Lung (tissue), 12 donors: ENCODE data around the gene TSPAN14. TPM values are rescaled to one million over a fixed set of nuclear protein-coding genes. Genes with fewer than 3 reads are reported as not detected.

ENCODE experiments used
- ATAC-seq: fragments of 200-7000 bp; cut with Tn5 transposase; one replicate; pipeline ENCODE4 v1.9.1; 2020; ENCODE audit warnings: moderate number of reproducible peaks; ENCODE audit not compliant: insufficient read depth, low FRiP score
- DNase-seq, 3 donors: peaks; one replicate each; pipeline ENCODE4 v3.0.0-alpha.2; 2013 to 2017
- H3K27ac ChIP-seq, 2 donors: one replicate each; pipeline ENCODE4 v1.5.1; 2013; ENCODE audit warnings: mild to moderate bottlenecking in 2 of 2, moderate library complexity in 2 of 2, control low read depth in 1 of 2, inconsistent platforms in 1 of 2, low read depth in 1 of 2, low read length in 1 of 2
- H3K27me3 ChIP-seq, 3 donors: one replicate each; pipeline ENCODE4 v1.5.1; 2013; ENCODE audit warnings: low read length in 2 of 3; ENCODE audit not compliant: control insufficient read depth in 3 of 3, insufficient read depth in 3 of 3
- H3K36me3 ChIP-seq, 4 donors: one replicate each; pipeline ENCODE4 v1.5.1; 2013; ENCODE audit warnings: low read length in 4 of 4, mild to moderate bottlenecking in 1 of 4, moderate library complexity in 1 of 4; ENCODE audit not compliant: control insufficient read depth in 4 of 4, insufficient read depth in 4 of 4
- H3K4me1 ChIP-seq, 5 donors: one replicate each; pipeline ENCODE4 v1.5.1; 2013; ENCODE audit warnings: low read length in 5 of 5, mild to moderate bottlenecking in 2 of 5, moderate library complexity in 1 of 5; ENCODE audit not compliant: control insufficient read depth in 5 of 5, insufficient read depth in 5 of 5
- H3K4me3 ChIP-seq: one replicate; pipeline ENCODE4 v1.5.1; 2013; ENCODE audit warnings: mild to moderate bottlenecking, control low read depth, moderate library complexity
- H3K9ac ChIP-seq, 2 donors: one replicate each; pipeline ENCODE4 v1.5.1; 2013; ENCODE audit warnings: low read length in 2 of 2, control low read depth in 1 of 2; ENCODE audit not compliant: insufficient read depth in 1 of 2
- H3K9me3 ChIP-seq, 4 donors: one replicate each; pipeline ENCODE4 v1.5.1; 2013; ENCODE audit warnings: low read length in 3 of 4, mild to moderate bottlenecking in 1 of 4, moderate library complexity in 1 of 4; ENCODE audit not compliant: control insufficient read depth in 4 of 4, insufficient read depth in 3 of 4
- WGBS, 2 donors: extraction: QIAGEN DNeasy Blood & Tissue Kit; methylation state at CpG; one replicate each; pipeline ENCODE4 v1.1.7; 2013; 5-methylcytosine and 5-hydroxymethylcytosine counted together
- polyA plus RNA-seq, 2 donors: library from polyadenylated mRNA; stranded (reverse); fragments of 200-250 nt; gene quantifications; one replicate each; pipeline ENCODE4 v1.2.1, GENCODE V29; 2013
- total RNA-seq, 2 donors: library from RNA; depleted of rRNA in 1 of 2; stranded (reverse); fragments of >200 nt in 1 of 2; gene quantifications; one replicate each; pipeline ENCODE4 v1.2.1, GENCODE V29; 2014 to 2021
- TF ChIP-seq, protein P1 (sequence below): IDR thresholded peaks from 2 replicates; pipeline ENCODE4 v1.5.1; 2012; ENCODE audit warnings: mild to moderate bottlenecking; ENCODE audit errors: control extremely low read depth, extremely low read depth
- donor health status: control.
- donor health status: control.
- donor health status: Bipolar disorder and iron deficiency.
- donor health status: healthy.
- donor health status: DM: yes; HTN: yes; CAD: no.

TSPAN14 gene
- total and polyA plus RNA-seq, 4 donors: 40.9 to 187 (median 116) TPM

DNA sequence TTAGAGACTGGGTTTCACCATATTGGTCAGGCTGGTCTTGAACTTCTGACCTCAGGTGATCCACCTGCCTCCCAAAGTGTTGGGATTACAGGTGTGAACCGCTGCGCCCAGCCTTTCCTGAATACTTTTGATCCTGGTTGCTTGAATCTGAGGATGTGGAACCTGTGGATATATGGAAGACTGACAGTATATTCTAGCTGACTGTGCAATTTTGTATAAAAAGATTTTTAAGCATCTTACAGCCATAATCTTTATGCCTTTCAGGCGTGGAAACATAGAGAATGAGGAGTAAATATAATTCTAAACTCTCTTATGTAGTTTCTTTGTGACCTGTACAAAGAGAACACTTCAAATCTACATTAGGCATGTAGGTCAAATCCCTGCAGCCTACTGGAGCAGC lies 16.2 kb downstream of the TSPAN14 start:
- ATAC-seq (no peak), DNase-seq (no peak)
- no peak overlapping the region for H3K4me3 ChIP-seq
- WGBS, 2 donors: 94 to 98% methylated on average over 3 of the region's 3 CpGs
- no peak overlapping the region for H3K27ac ChIP-seq
- TF ChIP-seq, protein P1, sequence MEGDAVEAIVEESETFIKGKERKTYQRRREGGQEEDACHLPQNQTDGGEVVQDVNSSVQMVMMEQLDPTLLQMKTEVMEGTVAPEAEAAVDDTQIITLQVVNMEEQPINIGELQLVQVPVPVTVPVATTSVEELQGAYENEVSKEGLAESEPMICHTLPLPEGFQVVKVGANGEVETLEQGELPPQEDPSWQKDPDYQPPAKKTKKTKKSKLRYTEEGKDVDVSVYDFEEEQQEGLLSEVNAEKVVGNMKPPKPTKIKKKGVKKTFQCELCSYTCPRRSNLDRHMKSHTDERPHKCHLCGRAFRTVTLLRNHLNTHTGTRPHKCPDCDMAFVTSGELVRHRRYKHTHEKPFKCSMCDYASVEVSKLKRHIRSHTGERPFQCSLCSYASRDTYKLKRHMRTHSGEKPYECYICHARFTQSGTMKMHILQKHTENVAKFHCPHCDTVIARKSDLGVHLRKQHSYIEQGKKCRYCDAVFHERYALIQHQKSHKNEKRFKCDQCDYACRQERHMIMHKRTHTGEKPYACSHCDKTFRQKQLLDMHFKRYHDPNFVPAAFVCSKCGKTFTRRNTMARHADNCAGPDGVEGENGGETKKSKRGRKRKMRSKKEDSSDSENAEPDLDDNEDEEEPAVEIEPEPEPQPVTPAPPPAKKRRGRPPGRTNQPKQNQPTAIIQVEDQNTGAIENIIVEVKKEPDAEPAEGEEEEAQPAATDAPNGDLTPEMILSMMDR: no peak
- H3K4me1 ChIP-seq: peaks cover 13 to 65% (median 32%) of the 10 kb centered on the region in 5 donors
- no peaks in the 10 kb centered on the region for H3K27me3 ChIP-seq
- H3K9ac ChIP-seq: no peak overlapping the region
- H3K9me3 ChIP-seq: no peaks in the 10 kb centered on the region
- peaks cover 0 to 31% (median 2%) of the 10 kb centered on the region in 4 donors for H3K36me3 ChIP-seq

DNA sequence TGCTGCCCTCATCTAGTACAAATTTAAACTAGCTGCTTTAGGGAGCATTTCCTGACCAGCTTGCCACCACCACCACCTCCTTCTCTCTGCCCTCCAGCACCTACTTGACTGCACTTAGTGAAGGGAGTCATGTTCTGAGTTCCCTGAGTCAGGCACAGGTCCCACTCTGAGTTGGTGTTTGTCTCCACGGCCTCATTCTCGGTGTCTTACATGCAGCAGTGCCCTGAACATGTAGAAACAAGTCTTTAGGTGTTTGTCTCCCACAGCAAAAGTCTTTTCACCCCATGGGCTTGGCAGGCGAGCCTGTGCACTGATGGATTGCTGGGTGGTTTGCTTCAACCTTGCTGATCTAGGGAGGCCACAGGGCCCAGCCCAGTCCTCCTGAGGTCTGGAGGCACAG lies 16.9 kb downstream of the TSPAN14 start:
- no peak overlapping the region for H3K4me3 ChIP-seq
- peak overlapping the region in 1 of 2 donors; percentile 71 for H3K27ac ChIP-seq
- no peak for DNase-seq
- TF ChIP-seq, protein P1: no peak
- no peak overlapping the region for H3K9ac ChIP-seq
- H3K36me3 ChIP-seq: peaks cover 0 to 31% (median 2%) of the 10 kb centered on the region in 4 donors
- ATAC-seq: no peak
- 69 to 84% methylated on average over 3 of the region's 3 CpGs for WGBS, 2 donors
- no peaks in the 10 kb centered on the region for H3K27me3 ChIP-seq
- H3K9me3 ChIP-seq: no peaks in the 10 kb centered on the region
- peaks cover 13 to 61% (median 25%) of the 10 kb centered on the region in 5 donors for H3K4me1 ChIP-seq

DNA sequence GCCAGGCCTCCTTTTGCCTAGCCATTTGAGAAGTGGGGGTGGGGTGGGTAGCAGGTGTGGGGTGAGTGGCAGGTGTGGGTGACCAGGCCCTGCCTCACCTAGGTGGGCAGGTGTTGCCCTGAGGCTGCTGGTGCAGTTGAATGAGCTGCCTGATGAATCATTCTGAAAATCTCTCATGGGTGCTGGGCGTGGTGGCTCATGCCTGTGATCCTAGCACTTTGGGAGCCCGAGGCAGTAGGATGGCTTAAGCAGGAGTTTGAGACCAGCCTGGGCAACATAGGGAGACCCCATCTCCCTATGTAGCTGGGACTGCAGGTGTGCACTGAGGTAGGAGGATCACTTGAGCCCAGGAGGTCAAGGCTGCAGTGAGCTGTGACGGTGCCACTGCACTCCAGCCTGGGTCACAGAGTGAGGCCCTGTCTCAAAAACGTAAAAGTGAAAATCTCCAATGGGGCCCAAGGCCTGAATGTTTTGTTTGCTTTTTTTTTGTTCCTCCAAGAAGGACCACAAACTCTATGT lies 17.7 kb downstream of the TSPAN14 start:
- H3K27ac ChIP-seq: peak overlapping the region; percentile 2 to 71
- 68 to 75% methylated on average over 4 of the region's 4 CpGs for WGBS, 2 donors
- no peaks in the 10 kb centered on the region for H3K27me3 ChIP-seq
- peaks cover 9 to 57% (median 20%) of the 10 kb centered on the region in 5 donors for H3K4me1 ChIP-seq
- ATAC-seq: no peak
- no peak overlapping the region for H3K9ac ChIP-seq
- DNase-seq: no peak
- no peak overlapping the region for H3K4me3 ChIP-seq
- TF ChIP-seq, protein P1: no peak
- no peaks in the 10 kb centered on the region for H3K9me3 ChIP-seq
- H3K36me3 ChIP-seq: peaks cover 0 to 32% (median 2%) of the 10 kb centered on the region in 4 donors
